ENCODE data around the gene CACNA1C. TPM values are rescaled to one million over a fixed set of nuclear protein-coding genes. Genes with fewer than 3 reads are reported as not detected.

The CACNA1C gene
- total RNA-seq, 2 donors from 2014 or later: 4.4 to 10.1 TPM

DNA sequence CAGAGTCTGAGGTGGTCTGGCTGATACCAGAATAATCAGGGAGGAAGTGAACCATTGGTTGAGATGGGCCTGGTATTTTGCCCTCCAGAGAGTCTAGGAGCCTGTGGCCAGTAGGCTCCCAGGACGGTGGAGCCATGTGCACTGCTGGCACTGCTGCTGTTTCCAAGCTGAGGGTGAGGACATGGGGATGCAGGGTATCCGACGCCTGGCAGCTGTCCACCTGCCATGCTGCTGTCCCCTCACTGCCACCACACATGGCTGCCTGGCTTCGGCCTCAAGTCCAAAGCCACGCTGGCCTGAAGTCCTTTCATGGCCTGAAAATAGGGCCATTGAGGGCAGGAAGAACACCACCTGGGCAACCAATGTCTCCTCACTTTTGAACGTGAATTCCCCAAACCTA is 8.6 kb downstream of the CACNA1C start:
- intact Hi-C loops (cut with DNase I, micrococcal nuclease): no loop called here
- no peak for ATAC-seq
- no peak for DNase-seq

DNA sequence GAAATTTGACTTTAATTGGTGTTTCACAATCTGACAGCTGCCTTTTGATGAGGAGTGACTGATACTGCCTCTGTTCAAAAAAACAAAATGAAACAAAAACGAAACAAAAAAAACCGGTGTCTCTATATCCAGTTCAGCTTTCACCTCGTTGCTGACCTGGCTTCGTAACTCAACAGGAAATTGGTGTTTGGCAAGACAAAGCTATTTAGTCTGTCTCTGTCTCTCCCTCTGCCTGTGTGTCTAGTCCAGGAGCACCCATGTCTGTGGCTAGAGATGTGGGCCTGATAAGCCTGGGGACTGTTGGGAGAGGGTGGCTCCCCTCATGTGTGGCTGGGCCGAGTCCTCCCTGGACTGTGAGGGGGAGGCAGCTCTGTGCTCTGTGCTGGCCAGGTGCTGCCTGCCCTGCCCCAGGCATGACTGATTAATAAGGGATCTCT is 11.3 kb downstream of the CACNA1C start:
- DNase-seq (no peak), ATAC-seq (no peak)
- intact Hi-C loops (cut with DNase I, micrococcal nuclease): no loop called here

DNA sequence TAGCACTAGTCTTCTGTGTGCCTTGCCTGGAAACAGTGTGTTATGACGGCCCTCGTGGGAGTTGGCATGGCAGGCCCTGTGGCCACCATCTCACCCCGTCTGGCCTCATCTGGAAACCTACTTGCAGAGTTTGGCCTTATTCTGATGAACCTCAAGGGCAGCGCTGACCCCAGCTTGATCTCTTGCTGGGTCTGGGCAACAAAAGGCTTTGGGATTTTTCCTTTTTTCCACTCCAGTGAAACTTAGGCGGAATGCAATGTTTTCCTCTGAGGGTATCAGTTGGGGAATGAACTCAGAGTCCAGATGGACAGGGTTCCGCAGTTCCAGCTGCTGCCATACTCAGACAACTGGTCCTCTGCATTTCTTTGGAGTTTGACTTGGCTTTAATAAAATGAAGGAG is 15.9 kb downstream of the CACNA1C start:
- ATAC-seq: no peak
- intact Hi-C loops (cut with DNase I, micrococcal nuclease): no loop called here
- DNase-seq: no peak

DNA sequence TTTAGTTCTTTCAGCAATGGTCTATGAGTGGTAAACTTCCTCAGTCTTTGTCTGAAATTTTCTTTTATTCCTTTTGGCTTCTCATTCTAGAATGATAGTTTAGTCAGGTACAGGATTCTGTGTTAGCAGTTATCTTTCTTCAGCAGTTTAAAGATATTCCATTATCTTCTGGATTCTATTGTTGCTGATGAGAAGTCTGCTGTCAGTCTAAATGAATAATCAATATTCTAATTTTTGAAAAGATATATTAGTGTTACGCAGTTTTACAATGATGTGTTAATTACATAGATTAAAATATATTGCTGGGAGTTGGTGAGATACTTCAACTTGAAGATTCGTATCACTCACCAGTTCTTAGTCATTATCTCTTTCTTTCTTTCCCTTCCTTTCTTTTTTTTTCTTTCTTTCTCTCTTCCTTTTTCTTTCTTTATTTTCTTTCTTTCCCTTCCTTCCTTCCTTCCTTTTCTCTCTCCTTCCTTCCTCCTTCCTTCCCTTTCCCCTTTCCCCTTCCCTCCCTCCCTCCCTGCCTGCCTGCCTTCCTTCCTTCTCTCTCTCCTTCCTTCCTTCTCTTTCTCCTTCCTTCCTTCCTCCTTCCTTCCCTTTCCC is 17.8 kb downstream of the CACNA1C start:
- intact Hi-C loops (cut with DNase I, micrococcal nuclease): no loop called here
- DNase-seq: no peak
- ATAC-seq: no peak

DNA sequence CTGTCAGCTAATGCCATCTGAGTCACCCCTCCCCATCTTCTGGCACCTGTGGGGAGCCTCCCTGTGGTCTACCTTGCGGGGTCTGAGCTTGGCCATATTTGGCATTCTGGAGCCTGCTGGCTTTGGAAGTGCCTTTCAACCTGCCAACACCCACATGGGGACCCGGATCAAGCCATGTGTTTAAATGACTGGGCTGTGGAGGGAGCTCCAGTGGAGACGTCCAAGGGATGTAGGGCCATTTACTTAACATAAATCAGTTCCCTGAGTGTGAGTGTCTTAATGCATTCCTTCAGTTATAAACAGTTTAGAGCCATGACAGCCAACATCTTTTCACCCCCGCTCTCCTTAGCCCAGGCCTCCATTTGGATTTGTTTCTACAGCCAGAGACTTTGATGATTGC is 22.0 kb downstream of the CACNA1C start:
- DNase-seq: no peak

DNA sequence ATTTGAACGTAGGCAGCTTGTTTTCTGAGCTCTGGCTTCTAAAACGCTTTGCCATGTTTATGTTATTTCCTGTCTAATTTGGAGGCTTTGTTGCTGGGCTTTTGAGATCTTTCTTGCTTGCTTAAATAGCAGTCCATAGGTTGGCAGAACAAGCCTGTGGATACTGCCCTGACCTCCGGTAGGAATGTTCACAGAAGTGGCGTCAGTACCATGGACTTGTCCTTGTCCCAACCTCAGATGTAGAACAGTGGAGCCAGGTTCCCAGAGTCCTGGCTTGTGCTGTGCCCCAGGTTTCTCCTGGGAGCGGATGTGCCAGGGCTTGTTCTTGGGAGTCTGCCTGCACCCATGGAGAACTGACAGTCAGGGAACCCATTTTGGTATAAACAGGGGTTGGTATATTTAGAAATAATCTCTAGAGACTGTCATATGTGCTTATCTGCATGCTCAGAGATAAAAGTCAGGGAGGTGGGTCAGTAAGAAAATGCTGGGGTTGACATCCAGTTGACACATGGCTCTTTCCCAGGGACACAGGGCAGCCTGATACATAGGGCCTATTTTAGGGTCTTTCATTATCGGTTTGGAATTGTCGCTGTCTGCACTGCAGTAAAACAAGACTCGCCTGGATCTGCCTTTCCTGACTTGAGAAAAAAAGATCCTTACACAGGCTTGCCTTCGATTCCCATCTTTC is 22.9 kb downstream of the CACNA1C start:
- ATAC-seq (no peak), DNase-seq (peak in 1 of 2 donors; percentile 45)
- intact Hi-C loops (cut with DNase I, micrococcal nuclease): no loop called here

More for the DNA sequence above, 22.0 kb downstream of the CACNA1C start:
- ATAC-seq: no peak
- intact Hi-C loops (cut with DNase I, micrococcal nuclease): no loop called here

DNA sequence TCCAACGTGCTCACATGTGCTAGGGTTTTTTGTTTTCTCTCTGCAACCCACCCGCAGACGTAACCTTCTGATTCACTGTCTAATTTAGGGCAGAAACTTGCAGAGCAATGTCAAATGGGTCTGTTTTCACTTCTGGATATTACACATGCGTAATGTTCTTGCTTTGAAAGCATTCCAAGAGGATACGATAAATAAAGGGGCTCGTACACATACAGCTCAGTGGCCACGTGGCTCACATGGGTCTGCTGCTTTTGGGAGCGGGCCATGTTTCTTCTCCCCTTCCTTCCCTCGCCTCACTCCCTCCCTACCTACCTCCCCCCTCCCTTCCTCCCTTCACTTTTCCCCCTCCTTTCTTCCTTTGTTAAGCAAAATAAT is 23.4 kb downstream of the CACNA1C start:
- no peak for DNase-seq

DNA sequence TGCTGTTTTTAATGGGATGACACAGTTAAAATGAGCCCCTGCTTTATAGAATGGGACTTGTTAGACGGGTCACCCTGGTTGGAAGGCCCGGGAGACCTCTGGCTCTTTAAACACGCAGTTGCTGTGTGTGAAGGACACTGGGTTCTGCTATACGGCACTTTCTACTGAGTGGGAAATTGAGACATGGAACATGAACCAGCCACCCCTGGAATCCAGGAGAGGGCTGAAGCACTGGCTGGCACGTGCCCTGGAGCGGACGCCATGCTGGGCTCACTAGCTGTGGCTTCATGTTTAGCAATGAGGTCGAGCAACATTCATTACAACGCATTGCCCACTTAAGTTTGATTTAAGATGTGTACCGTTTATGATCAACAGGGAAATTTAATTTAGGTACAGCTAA is 23.9 kb downstream of the CACNA1C start:
- DNase-seq (no peak), ATAC-seq (no peak)
- intact Hi-C loops (cut with DNase I, micrococcal nuclease): no loop called here

More for the DNA sequence above, 23.4 kb downstream of the CACNA1C start:
- ATAC-seq: no peak
- intact Hi-C loops (cut with DNase I, micrococcal nuclease): no loop called here

DNA sequence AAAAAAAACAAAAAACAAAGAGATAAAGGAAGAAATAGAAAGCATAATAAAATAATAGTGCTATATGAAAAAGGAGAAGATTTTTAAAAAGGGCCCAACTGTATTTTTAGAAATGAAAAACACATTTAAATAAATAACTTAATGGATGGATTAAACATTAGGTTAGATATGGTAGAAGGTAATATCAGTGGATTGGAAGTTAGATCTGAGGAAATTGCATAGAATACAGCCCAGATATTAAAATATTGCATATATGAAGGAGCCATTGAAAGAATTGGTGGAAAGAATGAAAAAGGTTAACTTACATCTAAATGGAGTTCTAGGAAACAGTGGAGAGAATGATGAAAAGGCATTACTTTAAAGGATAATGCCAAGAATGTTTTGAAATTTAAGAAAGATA is 27.8 kb downstream of the CACNA1C start:
- ATAC-seq (no peak), DNase-seq (no peak)
- intact Hi-C loops (cut with DNase I, micrococcal nuclease): loop anchor here in 1 of 2 donors (10.0 kb wide), 1 partner anchor 494 kb away; no protein-coding TSS in a partner anchor

DNA sequence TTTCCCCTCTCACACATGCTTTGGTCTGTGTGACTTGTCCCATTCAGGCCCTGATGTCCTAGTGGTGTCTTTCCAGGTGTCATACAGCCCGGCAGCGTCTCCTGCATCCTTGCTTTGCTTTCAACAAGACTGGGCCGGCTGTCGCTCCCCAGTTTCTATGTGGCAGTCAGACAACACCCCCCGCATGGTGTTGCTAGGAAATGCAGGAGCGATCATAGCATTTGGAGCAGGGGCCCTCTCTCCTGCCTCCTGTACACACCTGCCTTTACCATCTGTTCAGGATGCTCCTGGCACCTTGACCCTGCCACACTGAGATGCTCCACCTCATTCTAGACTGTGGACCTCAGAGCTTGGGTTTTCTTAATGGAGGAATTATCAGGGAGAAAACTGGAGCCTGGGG is 29.5 kb downstream of the CACNA1C start:
- no peak for DNase-seq

DNA sequence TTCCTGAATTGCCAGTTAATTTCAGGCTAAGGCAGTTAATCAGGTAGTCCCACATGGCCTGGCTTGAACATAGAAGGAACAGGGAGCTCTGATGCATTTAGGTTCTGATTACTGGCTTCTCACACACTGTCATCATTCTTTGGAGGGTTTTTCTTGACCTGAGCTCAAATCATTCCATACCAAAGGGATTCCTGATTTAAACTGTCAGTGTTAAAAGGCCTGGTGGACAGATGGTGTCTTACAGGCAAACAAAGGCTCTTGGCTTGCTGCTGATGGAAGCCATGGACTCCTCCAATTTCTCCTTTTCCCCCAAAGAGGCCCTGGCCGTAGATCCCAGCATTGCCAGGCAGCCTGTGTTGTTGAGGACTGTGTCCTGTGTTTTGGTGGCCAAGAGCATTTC is 30.2 kb downstream of the CACNA1C start:
- intact Hi-C loops (cut with DNase I, micrococcal nuclease): loop anchor here in 1 of 2 donors (10.0 kb wide), 1 partner anchor 492 kb away; no protein-coding TSS in a partner anchor
- DNase-seq (no peak), ATAC-seq (no peak)

More for the DNA sequence above, 29.5 kb downstream of the CACNA1C start:
- intact Hi-C loops (cut with DNase I, micrococcal nuclease): loop anchor here in 1 of 2 donors (10.0 kb wide), 1 partner anchor 492 kb away; no protein-coding TSS in a partner anchor
- no peak for ATAC-seq

DNA sequence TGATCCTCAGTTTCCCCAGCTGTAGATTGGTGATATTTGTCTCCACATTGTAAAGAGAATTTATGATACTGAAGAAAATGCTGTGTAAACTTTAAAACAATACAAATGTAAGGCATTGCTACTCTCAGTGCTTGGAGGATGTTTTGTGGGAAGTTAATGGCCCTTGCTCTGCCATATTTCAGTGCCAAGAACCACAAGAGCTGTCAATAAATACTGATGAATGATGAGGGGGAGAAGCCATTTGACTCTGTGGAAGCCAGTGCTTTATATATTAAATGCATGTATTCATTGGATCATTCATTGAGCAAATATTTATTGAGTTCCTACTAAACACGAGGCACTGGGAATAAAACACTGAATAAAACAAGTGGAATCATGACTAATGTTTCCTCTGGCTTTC is 30.8 kb downstream of the CACNA1C start:
- intact Hi-C loops (cut with DNase I, micrococcal nuclease): loop anchor here in 1 of 2 donors (10.0 kb wide), 1 partner anchor 491 kb away; no protein-coding TSS in a partner anchor
- no peak for ATAC-seq
- no peak for DNase-seq

DNA sequence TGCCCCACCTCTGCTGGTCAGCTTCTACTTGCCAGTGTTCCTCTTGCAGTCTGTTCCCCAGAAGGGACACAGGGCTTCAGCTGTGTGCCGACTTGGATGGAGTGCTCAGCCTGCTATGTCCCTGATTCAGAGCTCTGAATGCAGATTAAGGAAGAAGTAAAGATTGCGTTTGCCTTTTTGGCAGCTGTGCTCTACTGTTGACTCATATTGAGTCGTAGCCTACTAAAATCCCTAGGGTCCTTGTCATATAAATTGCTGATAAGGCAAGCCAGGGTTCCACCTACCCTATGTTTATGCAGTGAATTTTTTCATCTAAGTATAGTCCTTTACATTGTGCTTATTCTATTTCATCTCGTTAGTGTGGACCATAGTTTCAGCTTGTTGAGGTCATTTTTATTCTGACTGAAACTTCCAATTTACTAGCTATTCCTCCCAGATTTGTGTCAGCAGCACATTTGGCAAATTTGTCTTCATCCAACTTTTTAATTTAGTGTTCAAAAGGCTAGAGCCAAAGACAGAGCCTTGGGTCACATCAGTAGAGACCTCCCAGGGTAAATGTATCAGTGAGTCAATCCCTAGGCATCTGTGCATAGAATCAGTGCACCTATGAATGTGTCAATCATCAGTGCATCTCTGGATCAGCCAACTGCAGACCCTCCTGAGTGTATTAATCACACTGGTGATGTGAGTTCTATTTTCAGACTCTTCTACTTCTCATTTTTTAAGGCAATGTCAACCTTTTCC is 31.9 kb downstream of the CACNA1C start:
- no peak for DNase-seq
- ATAC-seq: no peak
- intact Hi-C loops (cut with DNase I, micrococcal nuclease): loop anchor here in 1 of 2 donors (10.0 kb wide), 1 partner anchor 490 kb away; no protein-coding TSS in a partner anchor

DNA sequence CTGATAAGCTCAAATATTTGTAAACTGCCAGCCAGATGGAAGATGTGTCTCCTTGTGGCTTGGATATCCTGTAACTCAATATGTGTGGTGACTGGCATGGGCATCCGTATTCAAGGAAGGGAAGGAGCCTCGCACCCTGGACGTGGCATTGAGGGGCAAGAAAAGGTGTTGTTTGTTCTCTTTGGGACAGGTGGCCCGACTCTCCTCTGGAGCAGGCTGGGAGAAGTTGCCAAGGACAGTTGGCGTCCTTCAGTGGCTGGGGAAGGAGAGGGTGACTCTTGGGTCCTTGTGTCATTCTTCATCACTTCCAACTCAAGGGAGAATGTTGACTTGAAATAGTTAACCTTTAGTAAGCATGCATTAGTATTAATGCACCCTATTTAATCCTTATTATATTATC is 39.6 kb downstream of the CACNA1C start:
- peak in 1 of 2 donors; percentile 14 for DNase-seq
- ATAC-seq: no peak
- intact Hi-C loops (cut with DNase I, micrococcal nuclease): no loop called here

DNA sequence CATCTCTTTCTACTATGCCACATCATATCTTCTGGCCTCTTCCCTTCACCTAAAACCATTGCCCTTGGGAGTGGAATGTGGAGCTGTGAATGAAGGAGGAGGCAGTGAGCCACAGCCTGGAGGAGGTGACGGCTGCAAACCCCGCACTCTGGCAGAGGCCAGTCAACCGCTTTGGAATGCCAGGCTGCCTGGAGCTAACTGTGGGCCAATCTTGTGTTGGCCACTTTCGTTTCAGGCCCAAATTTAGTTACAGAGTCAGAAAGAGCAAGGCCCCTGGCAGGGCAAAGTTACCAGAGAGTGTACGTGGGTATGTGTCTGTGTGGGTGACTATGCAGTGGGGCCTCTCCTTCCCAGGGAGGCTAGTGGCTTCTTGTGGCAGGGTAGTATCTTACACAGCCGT is 40.1 kb downstream of the CACNA1C start:
- DNase-seq (peak in 1 of 2 donors; percentile 28), ATAC-seq (no peak)
- intact Hi-C loops (cut with DNase I, micrococcal nuclease): no loop called here

DNA sequence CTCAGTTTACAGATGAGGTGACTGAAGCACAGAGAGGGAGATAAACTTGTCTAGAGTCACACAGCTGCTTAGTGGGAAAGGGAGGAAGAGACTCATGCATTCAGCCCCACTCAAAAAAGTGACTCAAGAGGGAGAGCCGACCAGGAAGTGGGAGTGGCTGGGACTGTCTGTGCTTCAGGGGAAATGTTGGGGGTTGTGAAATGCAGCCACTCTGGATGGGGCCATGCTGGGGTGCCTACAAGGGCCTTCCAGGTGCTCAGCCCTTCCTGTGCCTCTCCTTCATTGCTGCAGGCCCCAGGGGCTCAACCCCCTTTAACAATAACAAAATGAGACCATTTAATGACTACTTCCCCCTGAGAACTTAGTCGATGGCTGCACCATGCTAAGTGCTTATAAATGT is 41.8 kb downstream of the CACNA1C start:
- ATAC-seq (no peak), DNase-seq (peak in 1 of 2 donors; percentile 22)
- intact Hi-C loops (cut with DNase I, micrococcal nuclease): no loop called here

DNA sequence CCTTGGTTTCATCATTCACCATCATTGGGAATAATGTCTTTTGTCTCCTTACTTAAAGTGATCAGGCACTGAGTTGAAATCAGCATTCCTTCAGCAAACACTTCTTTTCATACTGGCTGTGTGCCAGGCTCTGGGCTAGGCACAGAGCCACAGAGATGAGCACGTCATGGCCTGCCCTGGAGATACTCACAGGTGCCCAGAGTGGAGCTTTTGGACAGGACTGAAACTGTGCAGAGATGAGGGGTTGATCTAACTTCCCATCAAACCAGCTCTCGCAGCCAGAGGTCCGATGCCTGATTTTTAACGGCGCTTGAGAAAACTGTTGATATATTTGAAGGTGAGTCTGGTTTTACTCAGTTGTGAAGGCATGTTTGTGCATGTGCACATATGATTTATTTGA is 43.1 kb downstream of the CACNA1C start:
- intact Hi-C loops (cut with DNase I, micrococcal nuclease): no loop called here
- peak in 1 of 2 donors; percentile 73 for DNase-seq
- ATAC-seq: no peak

DNA sequence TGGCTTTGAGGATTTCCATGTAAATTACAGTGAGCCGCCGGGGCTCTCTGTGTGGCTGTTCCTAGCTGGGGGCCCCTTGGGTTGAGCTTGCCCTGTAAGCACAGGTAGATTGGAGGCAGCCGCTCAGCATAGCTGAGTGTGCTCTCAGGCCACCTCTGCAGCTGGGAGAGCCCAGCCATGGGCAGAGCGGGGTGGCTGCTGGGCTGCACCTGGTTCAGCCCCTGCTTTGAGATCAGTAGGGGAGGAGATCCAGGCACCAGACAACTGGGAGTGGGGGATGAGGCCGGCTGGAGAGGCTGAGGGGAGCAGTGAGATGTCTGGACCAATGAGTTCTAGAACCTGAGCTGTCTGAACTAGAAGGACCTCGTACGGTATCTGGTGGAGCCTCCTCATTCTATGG is 44.8 kb downstream of the CACNA1C start:
- DNase-seq (peak in 1 of 2 donors; percentile 11), ATAC-seq (no peak)
- intact Hi-C loops (cut with DNase I, micrococcal nuclease): no loop called here

DNA sequence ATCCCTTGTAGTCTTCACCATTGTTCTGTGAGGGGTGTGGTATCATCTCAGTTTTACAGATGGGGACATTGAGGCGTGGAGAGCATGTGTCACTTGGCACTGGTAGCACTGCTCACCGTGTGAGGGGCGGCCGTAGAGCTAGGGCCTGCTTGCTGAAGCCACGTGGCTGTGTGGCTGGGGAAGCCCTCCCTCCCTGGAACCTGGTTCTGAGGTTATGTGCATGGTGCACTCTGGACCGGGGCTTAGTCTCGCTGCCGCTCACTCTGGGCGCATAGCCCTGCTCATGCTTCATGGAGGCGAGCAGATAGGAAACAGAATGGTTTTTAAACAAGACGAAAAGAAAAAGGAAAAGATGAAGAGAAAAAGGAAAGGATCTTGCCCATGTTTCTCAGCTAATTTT is 46.1 kb downstream of the CACNA1C start:
- DNase-seq: peak in 1 of 2 donors; percentile 23
- ATAC-seq: no peak
- intact Hi-C loops (cut with DNase I, micrococcal nuclease): no loop called here

DNA sequence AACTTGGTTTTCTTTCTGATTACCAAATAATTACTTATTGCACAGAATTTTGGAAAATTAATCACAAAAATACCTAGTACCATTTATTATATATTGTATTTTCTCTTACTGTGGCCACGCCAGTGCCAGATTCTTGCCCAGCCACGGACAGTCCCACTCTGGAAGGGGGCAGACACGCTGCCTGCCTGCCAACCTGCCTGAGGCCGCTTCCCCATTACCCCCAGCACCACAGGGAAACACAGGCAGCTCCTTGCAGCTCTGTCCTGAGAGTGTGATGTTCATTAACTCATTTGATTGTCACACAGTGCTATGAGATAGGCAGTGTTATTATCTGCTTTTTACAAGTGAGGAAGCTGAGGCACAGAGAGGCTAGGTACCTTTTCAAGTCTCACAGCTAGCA is 46.8 kb downstream of the CACNA1C start:
- intact Hi-C loops (cut with DNase I, micrococcal nuclease): no loop called here
- no peak for ATAC-seq
- DNase-seq: no peak

Data from left colon (tissue), 2 donors.